ENCODE results near the gene P2RY8.
A peak's percentile ranks its signal among the peaks of the same experiment; 100 is the strongest.
"Not testable (repeated sequence)": the region's sequence is repeated elsewhere in the genome, so short reads cannot be mapped to it uniquely, and the experiment has no call there.

The P2RY8 gene

DNA sequence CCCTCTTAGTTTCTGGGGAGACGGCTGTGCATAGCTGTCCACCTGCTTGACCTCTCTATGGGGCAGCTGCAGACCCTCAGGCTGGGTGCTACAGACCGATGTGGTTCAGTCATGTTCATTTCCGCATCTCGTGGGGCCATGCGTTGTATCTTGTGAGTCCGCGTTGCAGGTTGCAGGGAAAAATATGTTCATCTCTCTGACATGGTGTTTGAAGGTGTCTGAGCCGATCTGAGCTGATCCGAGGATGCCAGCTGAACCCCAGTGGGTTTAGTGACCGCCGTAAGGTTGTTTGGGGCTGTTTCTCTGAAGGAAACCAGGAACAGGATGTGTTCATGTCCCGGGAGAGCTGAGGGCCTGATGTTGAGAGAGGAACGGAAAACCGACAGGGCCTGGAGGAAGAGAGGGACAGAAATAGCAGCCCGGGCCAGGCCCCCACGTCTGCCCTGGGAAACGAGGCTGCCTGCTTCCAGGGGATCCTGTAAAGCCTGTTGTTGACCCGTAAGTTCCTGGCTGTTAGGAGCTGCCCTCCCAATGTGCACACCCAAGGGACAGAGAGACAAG lies 9.8 kb upstream of the P2RY8 start:
- DNase-seq (ENCODE audit: extremely low read depth in 1 of 2, low read depth in 1 of 2) = no peak

DNA sequence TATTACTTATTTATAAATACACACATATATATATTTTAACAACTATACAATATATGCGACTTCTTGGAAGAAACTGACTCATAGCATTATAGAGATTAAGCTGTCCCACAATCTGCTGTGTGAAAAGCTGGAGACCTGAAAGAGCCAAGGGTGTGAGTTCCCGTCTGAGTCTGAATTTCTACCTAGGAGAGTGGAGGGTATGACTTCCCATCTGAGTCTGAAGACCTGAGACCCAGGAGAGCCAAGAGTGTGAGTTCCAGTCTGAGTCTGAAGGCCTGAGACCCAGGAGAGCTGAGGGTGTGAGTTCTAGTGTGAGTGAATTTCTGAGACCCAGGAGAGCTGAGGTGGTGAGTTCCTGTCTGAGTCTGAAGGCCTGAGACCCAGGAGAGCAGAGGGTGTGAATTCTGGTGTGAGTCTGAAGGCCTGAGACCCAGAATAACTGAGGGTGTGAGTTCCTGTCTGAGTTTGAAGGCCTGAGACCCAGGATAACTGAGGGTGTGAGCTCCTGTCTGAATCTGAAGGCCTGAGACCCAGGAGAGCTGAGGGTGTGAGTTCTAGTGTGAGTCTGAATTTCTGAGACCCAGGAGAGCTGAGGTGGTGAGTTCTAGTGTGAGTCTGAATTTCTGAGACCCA lies 8.9 kb upstream of the P2RY8 start:
- DNase-seq (ENCODE audit: extremely low read depth in 1 of 2, low read depth in 1 of 2) = no peak

DNA sequence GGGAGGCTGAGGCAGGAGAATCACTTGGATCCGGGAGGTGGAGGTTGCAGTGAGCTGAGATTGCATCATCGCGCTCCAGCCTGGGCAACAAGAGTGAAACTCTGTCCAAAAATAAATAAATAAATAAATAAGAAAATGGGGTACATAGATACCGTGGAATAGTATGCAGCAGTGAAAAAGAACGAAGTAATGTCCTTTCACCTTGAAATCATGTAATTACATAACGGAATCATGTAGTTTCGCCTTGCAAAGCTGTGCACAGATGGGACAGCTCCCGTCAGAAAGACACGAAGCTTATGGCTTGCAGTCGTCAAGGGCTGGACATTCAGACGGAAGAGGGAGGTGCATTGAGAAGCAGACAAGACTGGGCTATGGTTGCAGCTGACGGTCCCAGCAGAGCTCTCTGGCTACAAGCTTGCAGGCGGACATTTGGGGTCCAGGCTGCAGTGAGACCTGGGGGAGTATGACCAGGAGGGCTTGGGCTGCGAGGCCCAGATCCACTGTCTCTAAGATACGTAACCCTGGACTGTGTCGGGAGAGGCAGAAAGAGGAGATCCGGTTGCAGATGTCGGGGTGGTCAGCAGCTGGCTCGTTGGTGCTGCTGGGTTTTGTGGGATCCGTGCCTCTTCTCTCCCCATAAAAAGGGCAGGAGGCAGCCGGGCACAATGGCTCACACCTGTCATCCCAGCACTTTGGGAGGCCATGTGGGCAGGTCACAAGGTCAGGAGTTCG lies 6.2 kb upstream of the P2RY8 start:
- DNase-seq (ENCODE audit: extremely low read depth in 1 of 2, low read depth in 1 of 2) = no peak

DNA sequence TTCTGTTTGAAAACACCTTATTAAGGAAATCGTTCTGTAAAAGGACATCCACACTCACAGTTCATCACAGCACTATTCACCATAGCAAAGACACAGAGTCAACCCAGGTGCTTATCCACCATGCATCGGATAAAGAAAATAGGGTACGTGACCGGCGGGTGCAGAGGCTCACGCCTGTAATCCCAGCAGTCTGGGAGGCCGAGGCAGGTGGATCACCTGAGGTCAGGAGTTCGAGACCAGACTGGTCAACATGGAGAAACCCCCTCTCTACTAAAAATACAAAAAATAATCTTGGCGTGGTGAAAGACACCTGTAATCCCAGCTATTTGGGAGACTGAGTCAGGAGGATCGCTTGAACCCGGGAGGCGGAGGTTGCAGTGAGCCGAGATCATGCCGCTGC lies 2.2 kb upstream of the P2RY8 start:
- not testable (repeated sequence) for DNase-seq (ENCODE audit: extremely low read depth in 1 of 2, low read depth in 1 of 2)

DNA sequence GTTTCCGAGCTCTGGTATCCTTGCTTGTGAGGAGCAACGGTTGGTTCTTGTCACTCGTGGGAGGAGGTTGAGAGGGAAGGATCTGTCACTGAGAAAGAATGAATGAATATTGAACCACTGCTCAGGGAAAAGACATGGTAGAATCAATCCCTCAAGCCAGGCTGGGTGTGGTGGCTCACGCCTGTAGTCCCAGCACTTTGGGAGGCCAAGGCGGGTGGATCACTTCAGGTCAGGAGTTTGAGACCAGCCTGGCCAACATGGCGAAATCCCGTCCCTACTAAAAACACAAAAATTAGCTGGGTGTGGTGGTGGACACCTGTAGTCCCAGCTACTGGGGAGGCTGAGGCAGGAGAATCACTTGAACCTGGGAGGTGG lies 718 bp upstream of the P2RY8 start:
- DNase-seq (ENCODE audit: extremely low read depth in 1 of 2, low read depth in 1 of 2) = not testable (repeated sequence)

DNA sequence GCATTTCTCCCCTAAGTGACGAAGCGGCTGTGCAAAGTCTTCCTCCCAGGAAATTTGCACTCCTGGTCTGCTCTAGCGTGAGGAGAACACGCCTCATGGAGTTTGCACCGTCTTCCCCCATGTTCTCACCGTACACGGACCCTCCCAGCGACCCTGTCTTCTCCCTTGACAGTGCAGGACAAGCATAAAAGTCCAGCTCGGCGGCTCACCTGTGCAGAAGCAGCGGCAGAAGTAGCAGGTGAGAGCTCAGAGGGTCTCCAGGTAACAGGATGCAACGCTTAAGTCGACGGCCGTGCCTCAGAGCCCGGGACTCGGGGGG lies 314 bp downstream of the P2RY8 start:
- no peak for DNase-seq (ENCODE audit: extremely low read depth in 1 of 2, low read depth in 1 of 2)

DNA sequence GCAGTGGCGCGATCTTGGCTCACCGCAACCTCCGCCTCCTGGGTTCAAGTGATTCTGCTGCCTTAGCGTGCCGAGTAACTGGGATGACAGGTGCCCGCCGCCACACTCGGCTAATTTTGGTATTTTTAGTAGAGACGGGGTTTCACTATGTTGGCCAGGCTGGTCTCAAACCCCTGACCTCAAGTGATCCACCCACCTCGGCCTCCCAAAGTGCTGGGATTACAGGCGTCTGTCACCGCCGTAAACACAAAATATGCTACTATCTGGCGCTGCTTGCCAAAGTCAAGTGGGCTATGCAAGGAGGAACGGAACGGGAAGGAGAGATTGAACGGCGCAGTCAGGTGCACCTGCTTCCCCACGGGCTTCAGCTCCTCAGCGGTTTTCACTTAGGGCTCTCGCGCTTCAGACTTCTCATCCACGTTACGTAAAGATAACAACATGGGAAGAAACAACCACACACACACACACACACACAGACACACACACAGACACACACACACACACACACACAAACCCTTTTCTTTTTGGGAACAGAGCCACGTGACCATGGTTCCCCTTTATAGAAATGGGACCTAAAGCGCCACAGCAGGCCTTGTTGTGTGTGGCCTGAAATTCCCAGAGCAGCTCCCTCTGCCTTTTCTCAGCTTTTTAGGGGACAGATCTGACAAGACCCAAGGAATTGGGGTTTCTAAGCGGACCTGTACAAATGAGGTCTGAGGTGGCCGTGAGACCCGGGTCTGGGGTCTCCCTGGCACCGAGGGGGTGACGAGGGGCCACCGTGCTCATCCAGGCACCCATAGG lies 1.5 kb downstream of the P2RY8 start:
- peak in 1 of 2 donors; percentile 11 for DNase-seq (ENCODE audit: extremely low read depth in 1 of 2, low read depth in 1 of 2)

DNA sequence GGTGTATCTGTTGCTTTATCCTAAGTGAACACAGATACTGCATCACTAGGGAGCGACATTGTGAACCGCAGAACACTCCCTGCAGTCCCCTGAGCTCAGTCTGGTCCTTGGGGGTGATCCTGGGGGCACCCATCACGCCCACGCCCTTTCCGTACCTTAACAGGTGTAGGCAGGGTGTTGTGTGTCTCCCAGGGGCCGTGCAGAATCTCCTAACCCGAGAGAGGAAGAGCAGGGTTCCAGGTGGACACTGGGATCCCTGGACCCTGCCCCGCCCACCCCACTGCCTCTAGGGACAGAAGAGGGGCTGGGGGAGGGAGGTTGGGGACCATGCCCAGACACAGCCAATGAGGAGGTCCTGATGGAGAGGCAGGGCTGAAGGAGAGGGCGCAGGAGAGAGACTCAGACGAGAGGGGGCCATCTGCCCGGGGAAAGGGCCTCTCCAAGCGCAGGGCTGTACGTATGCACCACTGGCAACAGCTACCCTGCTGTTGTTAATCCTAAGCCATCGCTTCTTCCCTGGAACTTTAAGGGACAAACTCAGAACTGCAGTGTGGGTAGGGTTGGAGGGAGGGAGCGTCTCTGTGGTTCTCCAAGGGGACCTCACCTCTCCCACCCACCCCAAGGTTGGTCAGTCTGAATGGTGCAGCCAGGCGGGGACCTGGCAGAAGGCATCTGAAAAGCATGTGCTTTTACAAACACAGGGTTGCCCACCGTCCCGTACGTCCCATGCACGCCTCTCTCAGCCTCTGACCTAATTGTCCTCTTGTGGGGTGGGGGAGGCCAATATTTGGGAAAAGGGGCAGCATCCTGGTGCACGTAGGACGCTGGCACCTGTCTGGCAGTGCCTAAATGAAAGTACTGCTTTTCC lies 2.5 kb downstream of the P2RY8 start:
- DNase-seq (ENCODE audit: extremely low read depth in 1 of 2, low read depth in 1 of 2) = no peak

DNA sequence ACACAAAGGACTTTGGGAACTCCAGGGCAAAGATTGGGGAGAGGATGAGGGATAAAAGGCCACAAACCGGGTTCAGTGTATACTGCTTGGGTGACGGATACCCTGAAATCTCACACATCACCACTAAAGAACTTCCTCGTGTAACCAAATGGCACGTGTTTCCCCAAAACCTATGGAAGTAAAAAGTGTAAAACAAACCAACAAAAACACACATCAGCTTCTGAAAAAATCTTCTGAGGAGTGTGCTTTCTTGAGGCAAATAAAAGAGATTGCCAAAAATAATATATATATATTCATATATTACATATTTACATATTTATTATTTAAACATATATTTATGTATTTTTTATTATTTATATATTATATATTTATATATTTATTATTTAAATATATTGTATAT lies 3.9 kb downstream of the P2RY8 start:
- no peak for DNase-seq (ENCODE audit: extremely low read depth in 1 of 2, low read depth in 1 of 2)

DNA sequence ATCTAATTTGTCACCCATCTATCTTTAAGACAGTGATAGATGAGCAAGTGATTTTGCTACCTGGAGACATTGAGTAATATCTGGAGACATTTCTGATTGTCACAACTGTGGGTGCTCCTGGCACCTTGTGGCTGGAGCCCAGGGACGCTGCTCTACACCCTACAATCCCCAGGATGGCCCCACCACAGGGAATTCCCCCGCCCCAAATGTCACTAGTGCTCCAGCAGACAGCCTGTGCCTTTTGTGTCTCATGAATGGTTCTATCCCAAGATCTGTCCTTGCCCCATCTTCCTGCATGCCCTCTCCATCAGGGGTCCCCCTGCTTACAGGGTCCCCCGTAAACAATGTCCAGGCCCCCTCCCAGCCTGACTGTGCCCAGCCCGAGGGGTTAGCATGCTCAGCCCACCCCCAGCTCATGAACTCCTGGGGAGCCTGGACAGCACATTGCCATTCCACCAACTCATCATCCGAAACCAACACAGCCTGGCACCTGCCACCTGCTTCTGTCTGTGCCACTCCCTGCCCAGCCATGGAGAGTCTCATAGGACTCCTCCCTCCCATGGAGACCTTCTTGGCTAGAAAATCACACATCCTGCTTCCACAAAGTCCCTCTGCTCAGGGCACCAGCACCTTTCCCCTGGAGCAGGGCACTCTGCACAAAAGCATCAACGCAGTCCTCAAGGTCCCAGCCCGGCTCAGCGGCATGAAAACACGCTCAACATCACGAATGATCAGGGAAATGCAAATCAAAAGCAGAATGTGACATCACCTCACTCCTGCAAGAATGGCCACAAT lies 5.7 kb downstream of the P2RY8 start:
- no peak for DNase-seq (ENCODE audit: extremely low read depth in 1 of 2, low read depth in 1 of 2)

DNA sequence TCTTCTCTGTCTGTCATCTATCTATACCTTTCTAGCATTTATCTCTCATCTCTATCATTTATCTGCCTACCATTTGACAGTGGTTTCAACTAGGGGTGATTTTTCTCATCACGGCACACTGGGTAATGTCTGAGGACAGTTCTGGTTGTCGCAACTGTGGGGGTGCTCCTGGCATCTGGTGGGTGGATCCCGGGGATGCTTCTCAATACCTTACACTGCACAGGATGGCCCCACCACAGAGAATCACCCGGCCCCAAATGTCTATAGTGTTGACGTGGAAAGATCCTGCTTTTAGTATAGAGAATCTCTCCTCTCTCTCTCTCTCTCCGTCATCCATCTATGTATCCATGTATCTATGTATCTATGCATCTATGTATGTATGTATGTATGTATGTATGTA lies 7.2 kb downstream of the P2RY8 start:
- DNase-seq (ENCODE audit: extremely low read depth in 1 of 2, low read depth in 1 of 2) = no peak

DNA sequence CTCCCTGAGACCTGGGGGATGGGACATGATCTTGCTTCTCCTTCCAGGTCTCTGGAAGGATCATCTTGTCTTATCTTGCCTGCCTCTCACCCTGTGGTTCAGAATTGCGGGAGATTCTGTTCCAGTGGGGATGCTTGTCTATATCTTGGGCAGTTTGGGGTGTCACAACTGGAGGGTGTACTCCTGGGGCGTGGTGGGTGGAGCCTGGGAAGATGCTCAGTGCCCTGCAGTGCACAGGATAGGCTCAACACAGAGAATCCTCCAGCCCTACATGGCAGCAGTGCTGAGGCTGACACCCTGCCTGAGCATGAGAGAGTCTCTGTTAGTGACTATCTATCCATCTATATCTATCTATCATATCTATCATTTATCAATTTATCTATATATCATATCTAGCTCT lies 7.7 kb downstream of the P2RY8 start:
- DNase-seq (ENCODE audit: extremely low read depth in 1 of 2, low read depth in 1 of 2) = no peak

DNA sequence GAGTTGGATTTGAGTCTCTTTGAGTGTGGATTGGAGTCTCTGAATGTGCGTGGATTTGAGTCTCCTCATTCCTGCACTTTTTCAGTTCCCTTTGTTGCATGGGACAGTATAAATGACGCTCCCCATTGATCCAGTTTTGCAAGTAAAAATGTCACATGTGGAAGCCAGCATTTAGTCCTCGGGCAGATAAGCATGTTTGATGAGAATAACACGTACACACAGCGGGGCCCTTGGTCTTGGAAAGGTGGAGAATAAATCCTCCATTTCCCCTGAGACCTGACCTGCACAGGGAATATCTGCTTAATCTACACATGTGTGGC lies 8.1 kb downstream of the P2RY8 start:
- DNase-seq (ENCODE audit: extremely low read depth in 1 of 2, low read depth in 1 of 2) = no peak

DNA sequence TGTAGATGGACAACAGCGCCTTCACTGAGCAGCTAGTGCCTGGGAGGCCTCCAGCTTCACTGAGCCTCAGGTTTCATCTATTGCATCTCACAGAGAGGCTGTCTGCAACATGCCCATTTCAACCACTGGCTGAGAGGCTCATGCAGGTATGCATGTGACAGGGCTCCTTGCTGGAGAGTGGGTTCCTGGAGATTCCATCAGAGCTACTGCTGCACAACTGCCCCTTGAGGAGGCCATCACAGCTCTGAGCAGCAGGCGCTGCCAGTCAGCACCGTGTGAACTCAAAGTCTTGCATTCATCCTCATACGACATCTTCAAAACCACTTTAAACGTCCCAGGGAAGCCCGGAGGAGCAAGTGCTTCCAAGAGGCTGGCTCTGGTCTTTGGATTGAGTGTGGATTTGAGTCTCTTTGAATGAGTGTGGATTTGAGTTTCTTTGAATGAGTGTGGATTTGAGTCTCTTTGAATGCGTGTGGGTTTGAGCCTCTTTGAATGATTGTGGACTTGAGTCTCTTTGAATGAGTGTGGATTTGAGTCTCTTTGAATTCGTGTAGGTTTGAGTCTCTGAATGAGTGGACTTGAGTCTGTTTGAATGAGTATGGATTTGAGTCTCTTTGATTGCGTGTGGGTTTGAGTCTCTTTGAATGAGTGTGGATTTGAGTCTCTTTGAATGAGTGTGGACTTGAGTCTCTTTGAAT lies 8.7 kb downstream of the P2RY8 start:
- DNase-seq (ENCODE audit: extremely low read depth in 1 of 2, low read depth in 1 of 2) = no peak

DNA sequence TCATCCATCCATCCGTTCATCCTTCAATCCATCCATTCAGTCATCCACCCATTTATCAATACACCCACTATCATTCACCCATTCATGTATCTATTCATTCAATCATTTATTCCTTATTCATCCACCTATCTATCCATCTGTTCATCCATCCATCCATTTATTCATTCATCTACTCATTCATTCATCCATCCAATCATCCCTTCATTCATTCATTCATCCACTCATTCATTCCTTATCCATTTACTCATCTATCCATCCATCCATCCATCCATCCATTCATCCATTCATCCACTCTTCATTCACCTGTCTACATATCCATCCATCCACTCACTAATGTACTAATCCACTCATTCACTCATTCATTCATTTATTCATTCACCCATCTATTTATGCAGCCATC lies 9.5 kb downstream of the P2RY8 start:
- no peak for DNase-seq (ENCODE audit: extremely low read depth in 1 of 2, low read depth in 1 of 2)

DNA sequence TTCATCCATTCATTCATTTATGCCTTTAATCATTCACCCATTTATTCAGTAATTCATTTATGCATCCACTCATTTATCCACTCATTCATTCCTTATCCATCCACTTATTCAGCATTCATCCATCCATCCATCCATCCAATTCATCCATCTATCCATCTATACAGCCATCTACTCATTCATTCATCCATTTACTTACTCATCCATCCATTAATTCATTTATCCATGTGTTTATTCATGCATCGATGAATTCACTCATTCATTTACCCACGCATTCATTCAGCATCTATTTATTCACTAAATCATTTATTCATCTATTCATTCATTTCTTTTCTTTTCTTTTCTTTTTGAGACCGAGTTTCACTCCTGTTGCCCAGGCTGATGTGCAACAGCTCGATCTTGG lies 10.4 kb downstream of the P2RY8 start:
- no peak for DNase-seq (ENCODE audit: extremely low read depth in 1 of 2, low read depth in 1 of 2)

DNA sequence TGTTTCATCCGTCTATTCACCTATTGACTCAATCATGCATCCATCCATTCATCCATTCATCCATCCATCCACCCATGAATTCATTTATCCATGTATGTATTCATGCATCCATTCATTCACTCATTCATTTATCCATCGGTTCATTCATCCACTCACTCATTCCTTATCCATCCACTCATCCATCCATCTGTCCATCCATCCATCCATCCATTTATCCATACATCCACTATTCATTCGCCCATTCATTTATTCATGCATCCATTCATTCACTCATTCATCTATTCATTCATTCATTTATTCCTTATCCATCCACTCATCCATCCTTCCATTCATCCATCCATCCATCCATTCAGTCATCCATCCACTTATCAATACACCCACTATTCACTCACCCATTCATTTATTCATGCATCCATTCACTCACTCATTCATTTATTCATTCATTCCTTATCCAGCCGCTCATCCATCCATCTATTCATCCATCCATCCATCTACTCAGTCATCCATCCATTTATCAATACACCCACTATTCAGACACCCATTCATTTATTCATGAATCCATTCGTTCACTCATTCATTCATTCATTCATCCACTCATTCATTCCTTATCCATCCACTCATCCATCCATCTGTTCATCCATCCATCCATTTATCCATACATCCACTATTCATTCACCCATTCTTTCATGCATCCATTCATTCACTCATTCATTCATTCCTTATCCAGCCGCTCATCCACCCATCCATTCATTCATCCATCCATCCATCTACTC lies 11.2 kb downstream of the P2RY8 start:
- no peak for DNase-seq (ENCODE audit: extremely low read depth in 1 of 2, low read depth in 1 of 2)

DNA sequence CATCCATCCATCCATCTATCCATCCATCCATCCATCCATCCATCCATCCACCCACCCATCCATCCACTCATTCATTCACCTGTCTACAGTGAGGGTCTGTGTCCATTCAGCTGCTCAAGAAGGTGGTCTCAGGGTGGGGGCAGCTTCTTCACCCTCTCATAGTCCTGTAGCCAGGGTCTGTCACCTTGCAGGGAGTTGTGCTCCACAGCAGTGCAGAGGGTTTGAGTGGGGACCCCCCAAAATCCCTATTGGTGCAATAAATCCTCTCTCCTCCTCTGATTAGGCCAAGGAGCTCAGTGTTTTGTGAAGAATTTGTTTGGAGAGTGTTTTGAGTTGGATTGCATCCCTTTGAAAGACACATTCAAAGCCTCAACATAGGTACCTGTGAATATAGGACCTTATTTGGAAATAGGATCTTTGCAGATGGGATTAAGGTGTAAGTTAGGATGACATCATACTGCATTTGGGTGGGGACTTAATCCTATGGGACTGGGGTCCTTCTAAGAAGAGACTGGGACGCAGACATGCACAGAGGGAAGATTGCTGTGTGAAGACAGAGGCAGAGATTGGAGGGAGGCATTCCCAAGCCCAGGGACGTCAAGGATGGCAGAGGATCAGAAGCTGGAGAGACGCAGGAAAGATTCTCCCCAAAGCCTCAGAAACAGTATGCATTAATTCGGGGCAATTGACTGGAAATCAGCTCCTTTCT lies 12.0 kb downstream of the P2RY8 start:
- no peak for DNase-seq (ENCODE audit: extremely low read depth in 1 of 2, low read depth in 1 of 2)
